Esophagus muscularis mucosa (tissue), 3 donors: ENCODE measurements around the gene SGIP1.

Experiments used
- CTCF ChIP-seq, 3 experiments: fragments of 200-600 bp in 2 of 3; fragments of 450-650 bp in 1 of 3; sonication (generic) in 2 of 3; IDR thresholded peaks; one replicate each; pipeline ENCODE4 v1.5.1; 2017 to 2019; ENCODE audit warnings: antibody characterized with exemption in 3 of 3, mild to moderate bottlenecking in 2 of 3, moderate library complexity in 1 of 3
- EP300 ChIP-seq: sonication (generic); formaldehyde crosslinking; IDR thresholded peaks from one replicate; pipeline ENCODE4 v1.6.1; 2017; ENCODE audit warnings: antibody characterized with exemption

GRCh38 chr1:66562561-66562960, 28.6 kb downstream of the SGIP1 start:
- TF ChIP-seq CTCF (IDR thresholded peaks at IDR 0.05) (no peak), EP300 (no peak)
